Tibial artery (tissue), 4 donors: ENCODE results near the gene NELFE.
A peak's percentile ranks its signal among the peaks of the same experiment; 100 is the strongest.

Experiments used
- DNase-seq, 2 donors: peaks; one replicate each; pipeline ENCODE4 v3.0.0-alpha.2; 2019
- H3K27ac ChIP-seq, 2 donors: fragments of 200-600 bp; sonication (generic) in 1 of 2; 1 replicate in 1 of 2; 2 replicates in 1 of 2; pipeline ENCODE4 v1.5.1; 2018 to 2019; ENCODE audit warnings: mild to moderate bottlenecking in 1 of 2
- H3K27me3 ChIP-seq, 2 donors: fragments of 200-600 bp; sonication (generic) in 1 of 2; one replicate each; pipeline versions ENCODE4 v1.5.1 to v1.6.0; 2016 to 2019
- H3K36me3 ChIP-seq, 3 donors: fragments of 200-600 bp; sonication (generic) in 2 of 3; one replicate each; pipeline ENCODE4 v1.5.1; 2016 to 2019; ENCODE audit warnings: mild to moderate bottlenecking in 2 of 3
- H3K4me1 ChIP-seq, 4 donors: fragments of 200-600 bp; sonication (generic) in 2 of 4; 1 replicate in 3 of 4; 2 replicates in 1 of 4; pipeline ENCODE4 v1.5.1; 2016 to 2019
- H3K4me3 ChIP-seq, 2 donors: fragments of 200-600 bp; sonication (generic) in 1 of 2; 1 replicate in 1 of 2; 2 replicates in 1 of 2; pipeline ENCODE4 v1.5.1; 2018 to 2019; ENCODE audit warnings: mild to moderate bottlenecking in 2 of 2
- H3K9me3 ChIP-seq, 3 donors: fragments of 200-600 bp; sonication (generic) in 1 of 3; one replicate each; pipeline ENCODE4 v1.5.1; 2016 to 2019
- CTCF ChIP-seq, 2 experiments: fragments of 200-600 bp in 1 of 2; fragments of 450-650 bp in 1 of 2; IDR thresholded peaks; one replicate each; pipeline ENCODE4 v1.5.1; 2017 to 2019; ENCODE audit warnings: antibody characterized with exemption in 2 of 2, mild to moderate bottlenecking in 1 of 2, moderate library complexity in 1 of 2
- intact Hi-C: fragments of 100-400 bp; cut with DNase I; formaldehyde crosslinking; loops from one replicate; pipeline ENCODE4 v1.15.0; 2023; ENCODE audit warnings: low total_unique reads

The NELFE gene

GRCh38 chr6:31946370-31946885 lies 12.3 kb downstream of the NELFE start:
- no peak for DNase-seq
- peaks cover 0 to 11% (median 2%) of the 10 kb centered on the region in 3 donors for H3K36me3 ChIP-seq

GRCh38 chr6:31945507-31946369 lies 13.0 kb downstream of the NELFE start, which contains the start of gene CFB:
Gene CFB, plus strand, starts transcription at chr6:31946095. Its CDS starts 127 bp downstream, at chr6:31946222.
- intact Hi-C loops, result no loop called here
- Histone ChIP-seq H3K4me3 (peak within 1 kb of the TSS; percentile 36 to 52), H3K27me3 (no peaks in the 10 kb centered on the region), H3K4me1 (peaks cover 0 to 27% (median 21%) of the 10 kb centered on the region in 4 donors), H3K9me3 (no peaks in the 10 kb centered on the region), H3K36me3 (peaks cover 0 to 4% (median 0%) of the 10 kb centered on the region in 3 donors), H3K27ac (peak within 1 kb of the TSS; percentile 90 to 92)
- DNase-seq, result peak; percentile 91 to 93
- no peak for TF ChIP-seq CTCF (IDR thresholded peaks at IDR 0.05)

More at GRCh38 chr6:31946370-31946885, 12.3 kb downstream of the NELFE start:
- H3K9me3 ChIP-seq, result no peaks in the 10 kb centered on the region
- peak overlapping the region; percentile 90 to 92 for H3K27ac ChIP-seq
- no peaks in the 10 kb centered on the region for H3K27me3 ChIP-seq
- peak overlapping the region; percentile 36 to 52 for H3K4me3 ChIP-seq
- no peak for TF ChIP-seq CTCF (IDR thresholded peaks at IDR 0.05)
- peaks cover 0 to 27% (median 21%) of the 10 kb centered on the region in 4 donors for H3K4me1 ChIP-seq
- intact Hi-C loops, result no loop called here

GRCh38 chr6:31945154-31945506 lies 13.6 kb downstream of the NELFE start:
- peak overlapping the region; percentile 90 to 92 for H3K27ac ChIP-seq
- no peaks in the 10 kb centered on the region for H3K36me3 ChIP-seq
- no peak for TF ChIP-seq CTCF (IDR thresholded peaks at IDR 0.05)
- H3K4me3 ChIP-seq, result peak overlapping the region; percentile 36 to 52
- H3K9me3 ChIP-seq, result no peaks in the 10 kb centered on the region
- peaks cover 0 to 27% (median 21%) of the 10 kb centered on the region in 4 donors for H3K4me1 ChIP-seq
- no peaks in the 10 kb centered on the region for H3K27me3 ChIP-seq
- intact Hi-C loops, result no loop called here
- DNase-seq, result no peak

- TF ChIP-seq CTCF (IDR thresholded peaks at IDR 0.05), result no peak
- H3K4me3 ChIP-seq, result no peak overlapping the region
- H3K9me3 ChIP-seq, result no peaks in the 10 kb centered on the region
- no peak overlapping the region for H3K27ac ChIP-seq
- H3K36me3 ChIP-seq, result no peaks in the 10 kb centered on the region
- no peaks in the 10 kb centered on the region for H3K27me3 ChIP-seq
- H3K4me1 ChIP-seq, result peaks cover 0 to 27% (median 21%) of the 10 kb centered on the region in 4 donors
- intact Hi-C loops, result no loop called here
- DNase-seq, result no peak
Measured at GRCh38 chr6:31943742-31944141, 15.0 kb downstream of the NELFE start.

GRCh38 chr6:31940256-31940664 lies 18.5 kb downstream of the NELFE start:
- DNase-seq, result no peak
- intact Hi-C loops, result no loop called here
- peaks cover 0 to 8% (median 6%) of the 10 kb centered on the region in 4 donors for H3K4me1 ChIP-seq

More at GRCh38 chr6:31940256-31940664, 18.5 kb downstream of the NELFE start:
- Histone ChIP-seq H3K4me3 (no peak overlapping the region), H3K36me3 (no peaks in the 10 kb centered on the region), H3K27ac (no peak overlapping the region), H3K9me3 (no peaks in the 10 kb centered on the region), H3K27me3 (no peaks in the 10 kb centered on the region)
- TF ChIP-seq CTCF (IDR thresholded peaks at IDR 0.05), result no peak
